OCI-LY3 (cell line): ENCODE data around the gene MINDY4.

Experiments used
- H2AFZ ChIP-seq: fragments of 200-600, 300-600 bp; shearing (Covaris generic); 2 replicates; pipeline ENCODE4 v1.6.0; 2014; ENCODE audit warnings: antibody characterized with exemption, low read depth, low read length
- H3K27ac ChIP-seq: fragments of 200-600, 300-600 bp; sonication (generic); 2 replicates; pipeline ENCODE4 v1.5.1; 2014; ENCODE audit warnings: mild to moderate bottlenecking, low read length, moderate library complexity, mixed read lengths
- H3K27me3 ChIP-seq: fragments of 200-600, 300-600 bp; sonication (generic); 2 replicates; pipeline ENCODE4 v1.6.1; 2014; ENCODE audit warnings: low read depth, low read length, mixed read lengths
- H3K36me3 ChIP-seq: fragments of 200-600, 300-600 bp; sonication (generic); replicated peaks from 2 replicates; pipeline ENCODE3; 2014; ENCODE audit warnings: low read depth, low read length, mixed read lengths
- H3K4me1 ChIP-seq: fragments of 300-600, 200-600 bp; sonication (generic); 2 replicates; pipeline ENCODE4 v1.6.1; 2014; ENCODE audit warnings: low read length, mixed read lengths
- H3K4me2 ChIP-seq: fragments of 200-600, 300-600 bp; sonication (generic); 2 replicates; pipeline ENCODE4 v1.6.1; 2014; ENCODE audit warnings: low read length, mixed read lengths
- H3K4me3 ChIP-seq: fragments of 300-600, 200-600 bp; sonication (generic); 2 replicates; pipeline ENCODE4 v1.5.1; 2014; ENCODE audit warnings: antibody characterized with exemption, mild to moderate bottlenecking, low read length, moderate library complexity
- H3K79me2 ChIP-seq: fragments of 300-600, 200-600 bp; shearing (Covaris generic); 2 replicates; pipeline ENCODE4 v1.6.1; 2014; ENCODE audit warnings: mild to moderate bottlenecking, low read length, mixed read lengths
- H3K9ac ChIP-seq: fragments of 300-600, 200-600 bp; shearing (Covaris generic); 2 replicates; pipeline ENCODE4 v1.6.0; 2014; ENCODE audit warnings: mild to moderate bottlenecking, low read length, moderate library complexity
- H3K9me3 ChIP-seq: fragments of 200-600, 300-600 bp; shearing (Covaris generic); 2 replicates; pipeline ENCODE4 v1.6.1; 2014; ENCODE audit warnings: low read length, mixed read lengths; ENCODE audit not compliant: insufficient read depth
- H4K20me1 ChIP-seq: fragments of 200-600, 300-600 bp; sonication (generic); 2 replicates; pipeline ENCODE4 v1.6.1; 2016; ENCODE audit warnings: low read length, mixed read lengths; ENCODE audit not compliant: insufficient read depth
- EZH2phosphoT487 ChIP-seq: fragments of 200-600 bp; shearing (Covaris generic); IDR thresholded peaks from 2 replicates; pipeline ENCODE4 v1.6.1; 2018; ENCODE audit warnings: antibody characterized with exemption, mixed run types, low read depth
- TF ChIP-seq, protein P1 (sequence below): fragments of 200-600, 300-600 bp; sonication (generic); IDR thresholded peaks from 2 replicates; pipeline ENCODE4 v1.5.1; 2014; ENCODE audit warnings: antibody characterized with exemption, low read length, low read depth

MINDY4 gene

DNA sequence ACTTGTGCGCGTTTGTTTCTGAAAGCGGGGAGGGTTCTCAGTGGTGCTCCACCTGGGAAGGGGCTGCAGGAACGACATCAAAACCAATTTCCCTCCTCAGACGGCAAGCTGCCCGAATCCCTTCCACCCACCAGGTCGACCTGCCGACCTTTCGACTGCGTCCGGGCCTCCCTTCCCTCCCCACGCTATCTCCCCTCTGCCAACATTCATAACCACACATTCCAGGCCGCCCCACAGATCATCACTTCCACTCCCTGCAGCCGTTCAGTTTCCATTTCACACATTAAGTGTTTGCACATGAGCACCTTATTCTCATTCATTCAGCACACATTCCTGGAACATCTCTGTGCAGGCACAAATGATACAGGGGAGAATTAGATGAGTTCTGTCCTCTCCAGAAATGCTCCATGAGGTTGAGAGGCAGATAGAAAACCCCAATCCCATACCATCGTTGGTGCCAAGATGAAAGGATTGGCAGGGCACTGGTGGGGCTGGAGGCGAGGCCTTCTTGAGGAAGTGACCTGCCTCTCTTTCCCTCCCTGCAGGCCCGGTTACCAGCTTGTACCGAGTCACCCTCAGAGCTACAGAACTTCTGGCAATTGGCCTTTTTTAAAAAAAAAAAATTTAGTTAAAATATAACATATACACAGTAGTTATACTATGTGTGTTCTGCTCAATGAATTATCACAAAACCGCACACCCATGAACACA lies 70.0 kb downstream of the MINDY4 start:
- H2AFZ ChIP-seq, result no peak overlapping the region
- H3K27ac ChIP-seq, result no peak overlapping the region
- H3K4me2 ChIP-seq, result no peak overlapping the region
- H3K79me2 ChIP-seq, result no peaks in the 10 kb centered on the region
- H3K36me3 ChIP-seq, result peaks cover 4% of the 10 kb centered on the region
- H3K4me1 ChIP-seq, result peaks cover 6% of the 10 kb centered on the region; the same call in 1 of the 2 replicates
- H3K9ac ChIP-seq, result no peak overlapping the region
- no peaks in the 10 kb centered on the region for H3K9me3 ChIP-seq
- no peak for TF ChIP-seq EZH2phosphoT487
- TF ChIP-seq, protein P1, sequence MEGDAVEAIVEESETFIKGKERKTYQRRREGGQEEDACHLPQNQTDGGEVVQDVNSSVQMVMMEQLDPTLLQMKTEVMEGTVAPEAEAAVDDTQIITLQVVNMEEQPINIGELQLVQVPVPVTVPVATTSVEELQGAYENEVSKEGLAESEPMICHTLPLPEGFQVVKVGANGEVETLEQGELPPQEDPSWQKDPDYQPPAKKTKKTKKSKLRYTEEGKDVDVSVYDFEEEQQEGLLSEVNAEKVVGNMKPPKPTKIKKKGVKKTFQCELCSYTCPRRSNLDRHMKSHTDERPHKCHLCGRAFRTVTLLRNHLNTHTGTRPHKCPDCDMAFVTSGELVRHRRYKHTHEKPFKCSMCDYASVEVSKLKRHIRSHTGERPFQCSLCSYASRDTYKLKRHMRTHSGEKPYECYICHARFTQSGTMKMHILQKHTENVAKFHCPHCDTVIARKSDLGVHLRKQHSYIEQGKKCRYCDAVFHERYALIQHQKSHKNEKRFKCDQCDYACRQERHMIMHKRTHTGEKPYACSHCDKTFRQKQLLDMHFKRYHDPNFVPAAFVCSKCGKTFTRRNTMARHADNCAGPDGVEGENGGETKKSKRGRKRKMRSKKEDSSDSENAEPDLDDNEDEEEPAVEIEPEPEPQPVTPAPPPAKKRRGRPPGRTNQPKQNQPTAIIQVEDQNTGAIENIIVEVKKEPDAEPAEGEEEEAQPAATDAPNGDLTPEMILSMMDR, result no peak
- H3K4me3 ChIP-seq, result no peak overlapping the region
- no peaks in the 10 kb centered on the region for H4K20me1 ChIP-seq
- H3K27me3 ChIP-seq, result no peaks in the 10 kb centered on the region

GRCh38 chr7:30841801-30842541 lies 70.8 kb downstream of the MINDY4 start:
- no peak overlapping the region for H3K27ac ChIP-seq
- no peak overlapping the region for H3K4me3 ChIP-seq
- H3K27me3 ChIP-seq, result no peaks in the 10 kb centered on the region
- H3K9ac ChIP-seq, result no peak overlapping the region
- no peaks in the 10 kb centered on the region for H3K36me3 ChIP-seq
- H2AFZ ChIP-seq, result no peak overlapping the region
- TF ChIP-seq, protein P1, result no peak
- TF ChIP-seq EZH2phosphoT487, result no peak
- no peaks in the 10 kb centered on the region for H3K79me2 ChIP-seq
- no peaks in the 10 kb centered on the region for H4K20me1 ChIP-seq
- H3K4me2 ChIP-seq, result no peak overlapping the region
- peaks cover 7% of the 10 kb centered on the region; the same call in 1 of the 2 replicates for H3K4me1 ChIP-seq
- no peaks in the 10 kb centered on the region for H3K9me3 ChIP-seq

DNA sequence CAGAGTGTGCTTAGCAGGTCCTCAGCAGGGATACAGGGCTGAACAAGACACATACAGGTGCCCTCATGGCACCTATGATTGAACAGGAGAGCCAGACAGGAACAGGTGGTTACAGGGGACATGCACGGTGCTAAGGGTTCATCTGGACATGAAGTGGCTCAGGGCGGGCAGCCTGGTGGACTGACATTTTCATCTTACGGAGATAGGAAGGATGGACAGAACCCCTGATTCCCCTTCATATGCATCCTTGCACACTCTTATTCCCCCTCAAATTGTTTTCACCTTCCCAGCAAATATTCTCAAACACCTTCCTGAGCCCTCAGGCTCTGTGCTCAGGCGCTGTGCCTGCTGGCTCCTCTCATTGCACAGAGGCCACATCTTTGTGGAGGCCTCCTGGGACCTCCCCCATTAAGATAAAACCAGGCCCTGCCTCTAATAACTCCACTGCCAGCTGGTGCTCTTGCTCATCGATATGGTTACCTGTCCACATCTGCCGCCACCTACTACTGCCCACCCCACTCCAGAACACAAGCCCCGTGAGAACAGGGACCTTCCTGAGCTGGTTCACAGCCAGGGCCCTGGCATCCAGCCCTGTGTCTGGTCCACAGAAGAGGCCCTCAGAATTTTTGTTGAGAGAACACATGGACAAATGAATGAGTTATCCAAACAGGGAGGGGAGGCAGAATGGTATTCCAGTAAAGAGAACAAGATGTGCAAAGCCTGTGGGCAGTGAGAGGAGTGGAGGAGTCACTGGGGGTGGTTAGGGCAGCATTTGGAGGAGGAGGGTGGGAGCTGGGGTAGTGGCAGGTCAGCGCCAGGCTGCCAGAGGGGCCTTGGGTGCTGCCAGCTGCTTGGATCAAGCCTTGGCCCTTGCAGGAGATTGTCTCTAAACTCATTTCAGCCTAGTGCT lies 71.6 kb downstream of the MINDY4 start:
- Histone ChIP-seq H4K20me1 (no peaks in the 10 kb centered on the region), H3K79me2 (no peaks in the 10 kb centered on the region), H2AFZ (no peak overlapping the region), H3K4me1 (peaks cover 7% of the 10 kb centered on the region; the same call in 1 of the 2 replicates), H3K9me3 (no peaks in the 10 kb centered on the region), H3K36me3 (no peaks in the 10 kb centered on the region), H3K27me3 (no peaks in the 10 kb centered on the region), H3K27ac (no peak overlapping the region), H3K9ac (no peak overlapping the region), H3K4me3 (no peak overlapping the region), H3K4me2 (no peak overlapping the region)
- TF ChIP-seq, protein P1, result no peak
- no peak for TF ChIP-seq EZH2phosphoT487
